Muscle of leg (tissue), 11 donors: ENCODE results near the gene ZBTB16. TPM values are rescaled to one million over a fixed set of nuclear protein-coding genes. Genes with fewer than 3 reads are reported as not detected.

ENCODE experiments used
- DNase-seq: peaks from one replicate; pipeline ENCODE4 v3.0.0; 2013
- H3K27ac ChIP-seq: one replicate; pipeline ENCODE4 v1.5.1; 2013; ENCODE audit warnings: mild to moderate bottlenecking, low read length, control low read depth
- H3K27me3 ChIP-seq: one replicate; pipeline ENCODE4 v1.6.1; 2013; ENCODE audit warnings: low read length; ENCODE audit not compliant: control insufficient read depth, insufficient read depth
- H3K36me3 ChIP-seq: one replicate; pipeline ENCODE4 v1.6.1; 2013; ENCODE audit warnings: low read length; ENCODE audit not compliant: control insufficient read depth, insufficient read depth
- H3K4me1 ChIP-seq: one replicate; pipeline ENCODE4 v1.6.1; 2013; ENCODE audit warnings: low read length; ENCODE audit not compliant: control insufficient read depth, insufficient read depth
- H3K4me3 ChIP-seq: one replicate; pipeline ENCODE4 v1.5.1; 2013; ENCODE audit warnings: low read length, control low read depth
- H3K9me3 ChIP-seq: replicated peaks from 2 replicates; pipeline ENCODE4 v1.6.1; 2013; ENCODE audit warnings: low read depth, low read length; ENCODE audit not compliant: control insufficient read depth
- WGBS: methylation state at CpG from one replicate; pipeline ENCODE4 v1.1.5; 2013; ENCODE audit warnings: missing lambda C conversion rate; ENCODE audit not compliant: insufficient coverage; 5-methylcytosine and 5-hydroxymethylcytosine counted together
- polyA plus RNA-seq, 8 donors: library from polyadenylated mRNA; unstranded; fragments of 120-200 nt; gene quantifications; one replicate each; pipeline versions ENCODE4 v1.2.1 to v1.2.3, GENCODE V29; 2013; ENCODE audit warnings: inconsistent platforms in 1 of 8, low replicate concordance in 1 of 8; ENCODE audit not compliant: insufficient read length in 8 of 8, insufficient read depth in 1 of 8
- total RNA-seq: library from RNA; stranded (reverse); fragments of 120-200 nt; gene quantifications from one replicate; pipeline ENCODE4 v1.2.4, GENCODE V29; 2013

The ZBTB16 gene
- total and polyA plus RNA-seq, 9 donors: 1.7 to 10.0 (median 4.0) TPM

- no peak for DNase-seq
- Histone ChIP-seq H3K36me3 (no peaks in the 10 kb centered on the region), H3K27me3 (no peaks in the 10 kb centered on the region), H3K9me3 (no peaks in the 10 kb centered on the region), H3K4me1 (peaks cover 35% of the 10 kb centered on the region), H3K27ac (no peak overlapping the region), H3K4me3 (no peak overlapping the region)
- WGBS: 80% methylated on average over 5 of the region's 9 CpGs
Observed at GRCh38 chr11:114200351-114201133, 141.0 kb downstream of the ZBTB16 start.

DNA sequence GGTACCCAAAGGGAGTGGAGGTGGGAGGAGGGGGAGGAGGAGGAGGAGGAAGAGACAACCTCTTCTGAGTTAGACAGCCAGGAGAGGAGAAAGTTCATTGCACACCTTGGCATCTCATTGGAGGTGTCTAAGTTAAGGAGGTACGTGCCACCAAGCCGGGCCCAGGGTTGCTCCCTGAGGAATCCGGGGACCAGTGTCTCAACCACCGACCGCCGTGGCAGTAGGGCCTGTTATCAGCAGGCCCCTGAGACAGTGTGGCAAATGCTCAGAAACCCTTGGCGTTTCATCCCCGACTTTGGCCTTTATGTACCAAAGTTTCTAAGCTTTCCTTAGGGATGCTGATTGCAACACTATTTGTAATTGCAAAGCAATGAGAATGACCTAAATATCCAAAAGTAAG is 141.7 kb downstream of the ZBTB16 start:
- Histone ChIP-seq H3K27me3 (no peaks in the 10 kb centered on the region), H3K4me3 (no peak overlapping the region), H3K9me3 (no peaks in the 10 kb centered on the region), H3K27ac (no peak overlapping the region), H3K36me3 (no peaks in the 10 kb centered on the region), H3K4me1 (peaks cover 29% of the 10 kb centered on the region)
- no peak for DNase-seq
- WGBS: 89% methylated on average over 7 of the region's 8 CpGs

DNA sequence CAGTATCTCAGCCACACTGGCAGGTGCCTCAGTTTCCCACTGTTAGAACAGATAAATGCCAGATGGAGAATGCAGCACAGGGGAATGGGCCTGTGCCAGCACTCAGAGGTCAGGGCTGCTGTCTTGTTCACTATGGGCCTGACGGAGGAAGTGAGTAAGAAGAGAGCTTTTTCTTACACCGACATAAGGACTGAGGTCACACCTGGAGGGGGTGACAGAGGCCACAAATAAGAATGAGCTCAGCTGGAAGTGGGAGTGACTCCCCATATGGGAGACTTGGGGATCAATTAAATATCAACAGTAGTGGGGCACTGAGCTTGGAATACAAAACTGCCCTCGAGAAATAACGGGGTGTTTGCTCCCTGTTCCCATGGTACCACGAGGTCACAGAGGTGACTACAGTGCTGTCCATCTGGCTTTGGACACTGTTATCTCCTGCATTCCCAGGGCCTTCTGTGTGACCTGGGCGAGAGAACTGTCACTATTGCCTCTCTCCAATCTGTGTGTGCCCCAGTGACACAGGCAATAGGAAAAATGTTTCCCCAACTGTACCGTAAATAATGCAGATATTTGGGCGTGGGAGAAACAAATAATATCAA is 142.6 kb downstream of the ZBTB16 start:
- no peaks in the 10 kb centered on the region for H3K9me3 ChIP-seq
- no peaks in the 10 kb centered on the region for H3K36me3 ChIP-seq
- H3K4me3 ChIP-seq: no peak overlapping the region
- peaks cover 24% of the 10 kb centered on the region for H3K4me1 ChIP-seq
- no peaks in the 10 kb centered on the region for H3K27me3 ChIP-seq
- no peak overlapping the region for H3K27ac ChIP-seq
- DNase-seq: no peak
- 83% methylated on average over 4 of the region's 8 CpGs for WGBS

- WGBS: 81% methylated on average over 2 of the region's 4 CpGs
- Histone ChIP-seq H3K4me1 (peaks cover 5% of the 10 kb centered on the region), H3K9me3 (no peaks in the 10 kb centered on the region), H3K36me3 (no peaks in the 10 kb centered on the region), H3K27me3 (no peaks in the 10 kb centered on the region), H3K27ac (no peak overlapping the region), H3K4me3 (no peak overlapping the region)
- DNase-seq: no peak
Observed at GRCh38 chr11:114207096-114207495, 147.6 kb downstream of the ZBTB16 start.

GRCh38 chr11:114208377-114208776 is 148.9 kb downstream of the ZBTB16 start:
- H3K36me3 ChIP-seq: no peaks in the 10 kb centered on the region
- no CpG with 5 or more reads among the region's 2 CpGs for WGBS
- H3K9me3 ChIP-seq: no peaks in the 10 kb centered on the region
- no peak overlapping the region for H3K27ac ChIP-seq
- no peak overlapping the region for H3K4me3 ChIP-seq
- DNase-seq: no peak
- peaks cover 5% of the 10 kb centered on the region for H3K4me1 ChIP-seq
- no peaks in the 10 kb centered on the region for H3K27me3 ChIP-seq

GRCh38 chr11:114209343-114209742 is 149.8 kb downstream of the ZBTB16 start:
- Histone ChIP-seq H3K27ac (no peak overlapping the region), H3K4me1 (peaks cover 5% of the 10 kb centered on the region), H3K9me3 (no peaks in the 10 kb centered on the region), H3K4me3 (no peak overlapping the region), H3K36me3 (no peaks in the 10 kb centered on the region), H3K27me3 (no peaks in the 10 kb centered on the region)
- no peak for DNase-seq
- 67% methylated on average over 1 of the region's 2 CpGs for WGBS

DNA sequence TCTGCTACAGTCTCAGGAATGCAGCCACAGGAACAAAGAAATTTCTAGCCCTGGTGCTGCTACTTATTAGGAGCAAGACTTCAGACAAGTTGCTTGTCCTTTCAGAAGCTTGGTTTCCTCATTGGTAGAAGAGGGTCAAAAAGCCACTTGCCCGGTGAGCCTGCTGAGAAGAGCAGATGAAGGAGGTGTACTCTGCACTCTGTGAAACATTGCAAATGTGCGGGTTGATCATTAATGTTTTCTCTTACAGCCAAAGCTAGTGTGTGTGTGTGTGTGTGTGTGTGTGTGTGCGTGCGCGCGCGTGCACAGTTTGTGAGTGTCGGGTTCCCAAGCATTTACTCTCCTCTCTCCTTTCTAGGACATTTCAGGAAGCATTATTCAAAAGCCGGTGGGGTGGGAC is 150.4 kb downstream of the ZBTB16 start:
- no peak overlapping the region for H3K4me3 ChIP-seq
- H3K4me1 ChIP-seq: peaks cover 5% of the 10 kb centered on the region
- no peak for DNase-seq
- no peak overlapping the region for H3K27ac ChIP-seq
- H3K9me3 ChIP-seq: no peaks in the 10 kb centered on the region
- WGBS: no CpG with 5 or more reads among the region's 9 CpGs
- H3K36me3 ChIP-seq: no peaks in the 10 kb centered on the region
- H3K27me3 ChIP-seq: no peaks in the 10 kb centered on the region

- Histone ChIP-seq H3K36me3 (no peaks in the 10 kb centered on the region), H3K9me3 (no peaks in the 10 kb centered on the region), H3K4me3 (no peak overlapping the region), H3K4me1 (peaks cover 5% of the 10 kb centered on the region), H3K27me3 (no peaks in the 10 kb centered on the region), H3K27ac (no peak overlapping the region)
- WGBS: 67% methylated on average over 5 of the region's 20 CpGs
- no peak for DNase-seq
Observed at GRCh38 chr11:114211444-114212121, 152.1 kb downstream of the ZBTB16 start.

- H3K27ac ChIP-seq: no peak overlapping the region
- peaks cover 5% of the 10 kb centered on the region for H3K4me1 ChIP-seq
- DNase-seq: no peak
- H3K4me3 ChIP-seq: no peak overlapping the region
- no CpG with 5 or more reads among the region's 2 CpGs for WGBS
- H3K27me3 ChIP-seq: no peaks in the 10 kb centered on the region
- H3K9me3 ChIP-seq: no peaks in the 10 kb centered on the region
- H3K36me3 ChIP-seq: no peaks in the 10 kb centered on the region
Observed at GRCh38 chr11:114213622-114214021, 154.1 kb downstream of the ZBTB16 start.

DNA sequence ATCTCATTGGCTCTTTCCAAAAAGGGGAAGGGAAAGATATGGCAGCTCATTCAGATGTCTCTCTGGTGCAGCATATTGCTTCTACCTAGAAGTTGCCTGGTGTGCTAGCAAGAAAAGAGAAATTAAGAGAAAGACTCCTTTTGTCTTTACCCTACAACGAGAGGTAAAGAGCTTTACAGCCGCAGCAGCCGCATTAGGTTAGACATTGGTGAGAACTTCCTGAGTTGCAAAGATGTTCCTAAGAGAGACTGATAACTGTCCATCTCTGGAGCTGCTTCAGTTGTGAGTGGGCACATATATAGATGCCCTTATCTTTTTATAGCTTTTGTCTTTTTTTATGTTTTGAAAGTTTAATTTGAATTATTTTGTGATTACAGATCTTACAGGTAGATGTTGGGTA is 155.9 kb downstream of the ZBTB16 start:
- Histone ChIP-seq H3K9me3 (no peaks in the 10 kb centered on the region), H3K36me3 (no peaks in the 10 kb centered on the region), H3K27ac (no peak overlapping the region), H3K27me3 (no peaks in the 10 kb centered on the region), H3K4me1 (peaks cover 5% of the 10 kb centered on the region), H3K4me3 (no peak overlapping the region)
- WGBS: no CpG with 5 or more reads among the region's 3 CpGs
- no peak for DNase-seq
